ENCODE measurements around the gene HOGA1. TPM values are rescaled to one million over a fixed set of nuclear protein-coding genes. Genes with fewer than 3 reads are reported as not detected.

The HOGA1 gene
- total and polyA plus RNA-seq, 2 of the 13 experiments (the other 11 are each of a cell fraction or from before 2014, with no cell fraction given), result 7.6 to 19.5 TPM

DNA sequence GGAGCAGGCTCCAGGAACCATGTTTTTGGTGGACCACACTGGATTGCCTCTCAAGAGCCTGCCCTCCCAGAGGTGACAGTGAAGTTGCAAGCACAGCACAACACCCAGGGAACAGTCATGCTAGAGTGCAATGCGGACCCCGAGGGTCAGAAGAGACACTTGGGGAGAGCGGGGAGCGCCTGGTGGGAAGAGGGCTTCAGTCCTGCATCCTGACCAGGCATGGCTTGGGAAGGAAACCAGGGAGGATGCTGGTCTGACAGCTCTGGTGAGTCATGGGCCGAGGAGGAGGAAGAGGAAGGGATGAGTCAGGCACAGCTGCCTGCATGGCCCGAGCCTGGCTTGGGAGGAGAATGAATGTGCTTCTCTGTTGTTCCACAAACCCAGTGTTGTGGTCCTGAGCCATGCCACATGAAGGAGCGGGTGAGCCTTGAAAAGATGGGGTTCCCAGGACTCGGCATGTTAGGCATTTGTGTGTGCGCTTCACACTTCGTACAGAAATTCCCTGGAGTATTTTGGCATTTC, 41.1 kb upstream of the HOGA1 start (continued):
- peak; percentile 80 for TF ChIP-seq ZNF263 (CRISPR knock-in tag; IDR thresholded peaks at IDR 0.05)
- TF ChIP-seq, protein P1, sequence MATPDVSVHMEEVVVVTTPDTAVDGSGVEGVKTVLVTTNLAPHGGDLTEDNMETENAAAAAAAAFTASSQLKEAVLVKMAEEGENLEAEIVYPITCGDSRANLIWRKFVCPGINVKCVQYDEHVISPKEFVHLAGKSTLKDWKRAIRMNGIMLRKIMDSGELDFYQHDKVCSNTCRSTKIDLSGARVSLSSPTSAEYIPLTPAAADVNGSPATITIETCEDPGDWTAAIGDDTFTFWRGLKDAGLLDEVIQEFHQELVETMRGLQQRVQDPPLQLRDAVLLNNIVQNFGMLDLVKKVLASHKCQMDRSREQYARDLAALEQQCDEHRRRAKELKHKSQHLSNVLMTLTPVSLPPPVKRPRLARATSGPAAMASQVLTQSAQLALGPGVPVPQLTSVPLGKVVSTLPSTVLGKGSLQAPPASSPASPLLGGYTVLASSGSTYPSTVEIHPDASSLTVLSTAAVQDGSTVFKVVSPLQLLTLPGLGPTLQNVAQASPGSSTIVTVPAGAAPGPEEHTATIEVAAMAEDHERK (CRISPR knock-in tag; IDR thresholded peaks at IDR 0.05; ENCODE audit: low read depth), result no peak
- TF ChIP-seq ZNF326 (CRISPR knock-in tag; IDR thresholded peaks at IDR 0.05; ENCODE audit: borderline replicate concordance), result no peak
- TF ChIP-seq, protein P2, sequence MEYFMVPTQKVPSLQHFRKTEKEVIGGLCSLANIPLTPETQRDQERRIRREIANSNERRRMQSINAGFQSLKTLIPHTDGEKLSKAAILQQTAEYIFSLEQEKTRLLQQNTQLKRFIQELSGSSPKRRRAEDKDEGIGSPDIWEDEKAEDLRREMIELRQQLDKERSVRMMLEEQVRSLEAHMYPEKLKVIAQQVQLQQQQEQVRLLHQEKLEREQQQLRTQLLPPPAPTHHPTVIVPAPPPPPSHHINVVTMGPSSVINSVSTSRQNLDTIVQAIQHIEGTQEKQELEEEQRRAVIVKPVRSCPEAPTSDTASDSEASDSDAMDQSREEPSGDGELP (IDR thresholded peaks at IDR 0.05; ENCODE audit: borderline replicate concordance, low read depth), result peak; percentile 34; the same call in 1 of the 2 replicates
- TF ChIP-seq HOXD1 (CRISPR knock-in tag; IDR thresholded peaks at IDR 0.05), result no peak
- TF ChIP-seq, protein P3, sequence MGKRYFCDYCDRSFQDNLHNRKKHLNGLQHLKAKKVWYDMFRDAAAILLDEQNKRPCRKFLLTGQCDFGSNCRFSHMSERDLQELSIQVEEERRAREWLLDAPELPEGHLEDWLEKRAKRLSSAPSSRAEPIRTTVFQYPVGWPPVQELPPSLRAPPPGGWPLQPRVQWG (CRISPR knock-in tag; IDR thresholded peaks at IDR 0.05; ENCODE audit: borderline replicate concordance, low read depth), result no peak
- TF ChIP-seq, protein P4, sequence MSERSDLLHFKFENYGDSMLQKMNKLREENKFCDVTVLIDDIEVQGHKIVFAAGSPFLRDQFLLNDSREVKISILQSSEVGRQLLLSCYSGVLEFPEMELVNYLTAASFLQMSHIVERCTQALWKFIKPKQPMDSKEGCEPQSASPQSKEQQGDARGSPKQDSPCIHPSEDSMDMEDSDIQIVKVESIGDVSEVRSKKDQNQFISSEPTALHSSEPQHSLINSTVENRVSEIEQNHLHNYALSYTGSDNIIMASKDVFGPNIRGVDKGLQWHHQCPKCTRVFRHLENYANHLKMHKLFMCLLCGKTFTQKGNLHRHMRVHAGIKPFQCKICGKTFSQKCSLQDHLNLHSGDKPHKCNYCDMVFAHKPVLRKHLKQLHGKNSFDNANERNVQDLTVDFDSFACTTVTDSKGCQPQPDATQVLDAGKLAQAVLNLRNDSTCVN (CRISPR knock-in tag; IDR thresholded peaks at IDR 0.05; ENCODE audit: borderline replicate concordance), result no peak
- no peak for TF ChIP-seq ZNF777 (CRISPR knock-in tag; IDR thresholded peaks at IDR 0.05)
- peak; percentile 32; the same call in 1 of the 2 replicates for TF ChIP-seq ELF3 (CRISPR knock-in tag; IDR thresholded peaks at IDR 0.05)
- no peak for TF ChIP-seq ZC3H13 (CRISPR knock-in tag; IDR thresholded peaks at IDR 0.05)
- no peak for TF ChIP-seq NR3C1 (CRISPR knock-in tag; IDR thresholded peaks at IDR 0.05)
- TF ChIP-seq MXI1 (IDR thresholded peaks at IDR 0.05; ENCODE audit: borderline replicate concordance, low read depth, low read length), result peak; percentile 26; the same call in 1 of the 3 replicates
- TF ChIP-seq ZSCAN30 (CRISPR knock-in tag; IDR thresholded peaks at IDR 0.05), result no peak
- no peak for TF ChIP-seq PCBP1 (IDR thresholded peaks at IDR 0.05; ENCODE audit: borderline replicate concordance, low read depth, low read length)
- TF ChIP-seq THAP11 (CRISPR knock-in tag; IDR thresholded peaks at IDR 0.05), result no peak
- TF ChIP-seq ZNF180 (CRISPR knock-in tag; IDR thresholded peaks at IDR 0.05; ENCODE audit: borderline replicate concordance, low read depth), result no peak
- no peak for TF ChIP-seq ZNF598 (CRISPR knock-in tag; IDR thresholded peaks at IDR 0.05; ENCODE audit: borderline replicate concordance)
- no peak for TF ChIP-seq ZNF333 (CRISPR knock-in tag; IDR thresholded peaks at IDR 0.05; ENCODE audit: borderline replicate concordance)
- TF ChIP-seq, protein P5, sequence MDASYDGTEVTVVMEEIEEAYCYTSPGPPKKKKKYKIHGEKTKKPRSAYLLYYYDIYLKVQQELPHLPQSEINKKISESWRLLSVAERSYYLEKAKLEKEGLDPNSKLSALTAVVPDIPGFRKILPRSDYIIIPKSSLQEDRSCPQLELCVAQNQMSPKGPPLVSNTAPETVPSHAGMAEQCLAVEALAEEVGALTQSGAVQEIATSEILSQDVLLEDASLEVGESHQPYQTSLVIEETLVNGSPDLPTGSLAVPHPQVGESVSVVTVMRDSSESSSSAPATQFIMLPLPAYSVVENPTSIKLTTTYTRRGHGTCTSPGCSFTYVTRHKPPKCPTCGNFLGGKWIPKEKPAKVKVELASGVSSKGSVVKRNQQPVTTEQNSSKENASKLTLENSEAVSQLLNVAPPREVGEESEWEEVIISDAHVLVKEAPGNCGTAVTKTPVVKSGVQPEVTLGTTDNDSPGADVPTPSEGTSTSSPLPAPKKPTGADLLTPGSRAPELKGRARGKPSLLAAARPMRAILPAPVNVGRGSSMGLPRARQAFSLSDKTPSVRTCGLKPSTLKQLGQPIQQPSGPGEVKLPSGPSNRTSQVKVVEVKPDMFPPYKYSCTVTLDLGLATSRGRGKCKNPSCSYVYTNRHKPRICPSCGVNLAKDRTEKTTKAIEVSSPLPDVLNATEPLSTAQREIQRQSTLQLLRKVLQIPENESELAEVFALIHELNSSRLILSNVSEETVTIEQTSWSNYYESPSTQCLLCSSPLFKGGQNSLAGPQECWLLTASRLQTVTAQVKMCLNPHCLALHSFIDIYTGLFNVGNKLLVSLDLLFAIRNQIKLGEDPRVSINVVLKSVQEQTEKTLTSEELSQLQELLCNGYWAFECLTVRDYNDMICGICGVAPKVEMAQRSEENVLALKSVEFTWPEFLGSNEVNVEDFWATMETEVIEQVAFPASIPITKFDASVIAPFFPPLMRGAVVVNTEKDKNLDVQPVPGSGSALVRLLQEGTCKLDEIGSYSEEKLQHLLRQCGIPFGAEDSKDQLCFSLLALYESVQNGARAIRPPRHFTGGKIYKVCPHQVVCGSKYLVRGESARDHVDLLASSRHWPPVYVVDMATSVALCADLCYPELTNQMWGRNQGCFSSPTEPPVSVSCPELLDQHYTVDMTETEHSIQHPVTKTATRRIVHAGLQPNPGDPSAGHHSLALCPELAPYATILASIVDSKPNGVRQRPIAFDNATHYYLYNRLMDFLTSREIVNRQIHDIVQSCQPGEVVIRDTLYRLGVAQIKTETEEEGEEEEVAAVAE (CRISPR knock-in tag; IDR thresholded peaks at IDR 0.05; ENCODE audit: borderline replicate concordance), result no peak
- TF ChIP-seq ATF3 (CRISPR knock-in tag; IDR thresholded peaks at IDR 0.05), result peak; percentile 71
- no peak for TF ChIP-seq ZNF615 (CRISPR knock-in tag; IDR thresholded peaks at IDR 0.05; ENCODE audit: borderline replicate concordance)

Data from HepG2 (cell line).